Suprapubic skin (tissue), 4 donors: Measurements from ENCODE around the gene TGM1. TPM values are rescaled to one million over a fixed set of nuclear protein-coding genes. Genes with fewer than 3 reads are reported as not detected.

ENCODE experiments used
- DNase-seq, 2 donors: peaks; one replicate each; pipeline ENCODE4 v3.0.0-alpha.2; 2019; ENCODE audit warnings: low spot score in 2 of 2
- H3K27ac ChIP-seq: fragments of 200-600 bp; sonication (generic); one replicate; pipeline ENCODE4 v1.5.1; 2019
- H3K27me3 ChIP-seq: fragments of 200-600 bp; sonication (generic); one replicate; pipeline ENCODE4 v1.5.1; 2019
- H3K36me3 ChIP-seq: fragments of 200-600 bp; sonication (generic); one replicate; pipeline ENCODE4 v1.5.1; 2019
- H3K4me1 ChIP-seq: fragments of 200-600 bp; sonication (generic); one replicate; pipeline ENCODE4 v1.5.1; 2019
- H3K4me3 ChIP-seq: fragments of 200-600 bp; sonication (generic); one replicate; pipeline ENCODE4 v1.5.1; 2019; ENCODE audit warnings: mild to moderate bottlenecking
- H3K9me3 ChIP-seq: fragments of 200-600 bp; sonication (generic); one replicate; pipeline ENCODE4 v1.5.1; 2019
- EP300 ChIP-seq: sonication (generic); formaldehyde crosslinking; IDR thresholded peaks from one replicate; pipeline ENCODE4 v1.6.1; 2017; ENCODE audit warnings: antibody characterized with exemption
- POLR2A ChIP-seq, 2 donors: fragments of 450-650 bp; IDR thresholded peaks; one replicate each; pipeline ENCODE4 v1.6.1; 2017; ENCODE audit warnings: antibody characterized with exemption in 2 of 2, mild to moderate bottlenecking in 2 of 2, moderate library complexity in 2 of 2
- POLR2AphosphoS5 ChIP-seq, 3 donors: sonication (generic); formaldehyde crosslinking; IDR thresholded peaks; one replicate each; pipeline ENCODE4 v1.6.1; 2017; ENCODE audit warnings: antibody characterized with exemption in 3 of 3
- WGBS: methylation state at CpG from one replicate; pipeline ENCODE4 v1.1.5; 2018; 5-methylcytosine and 5-hydroxymethylcytosine counted together
- total RNA-seq, 4 donors: library from RNA; depleted of rRNA; stranded (reverse); fragments of >200 nt; gene quantifications; one replicate each; pipeline ENCODE4 v1.1.0, GENCODE V29; 2016
- TF ChIP-seq, protein P1 (sequence below), 2 donors: fragments of 200-600 bp in 1 of 2; fragments of 450-650 bp in 1 of 2; sonication (generic) in 1 of 2; IDR thresholded peaks; one replicate each; pipeline ENCODE4 v1.5.1; 2016 to 2019; ENCODE audit warnings: antibody characterized with exemption in 2 of 2, mild to moderate bottlenecking in 1 of 2, moderate library complexity in 1 of 2

Gene TGM1
- total RNA-seq, 4 donors from 2014 or later = 127 to 144 (median 130) TPM

DNA sequence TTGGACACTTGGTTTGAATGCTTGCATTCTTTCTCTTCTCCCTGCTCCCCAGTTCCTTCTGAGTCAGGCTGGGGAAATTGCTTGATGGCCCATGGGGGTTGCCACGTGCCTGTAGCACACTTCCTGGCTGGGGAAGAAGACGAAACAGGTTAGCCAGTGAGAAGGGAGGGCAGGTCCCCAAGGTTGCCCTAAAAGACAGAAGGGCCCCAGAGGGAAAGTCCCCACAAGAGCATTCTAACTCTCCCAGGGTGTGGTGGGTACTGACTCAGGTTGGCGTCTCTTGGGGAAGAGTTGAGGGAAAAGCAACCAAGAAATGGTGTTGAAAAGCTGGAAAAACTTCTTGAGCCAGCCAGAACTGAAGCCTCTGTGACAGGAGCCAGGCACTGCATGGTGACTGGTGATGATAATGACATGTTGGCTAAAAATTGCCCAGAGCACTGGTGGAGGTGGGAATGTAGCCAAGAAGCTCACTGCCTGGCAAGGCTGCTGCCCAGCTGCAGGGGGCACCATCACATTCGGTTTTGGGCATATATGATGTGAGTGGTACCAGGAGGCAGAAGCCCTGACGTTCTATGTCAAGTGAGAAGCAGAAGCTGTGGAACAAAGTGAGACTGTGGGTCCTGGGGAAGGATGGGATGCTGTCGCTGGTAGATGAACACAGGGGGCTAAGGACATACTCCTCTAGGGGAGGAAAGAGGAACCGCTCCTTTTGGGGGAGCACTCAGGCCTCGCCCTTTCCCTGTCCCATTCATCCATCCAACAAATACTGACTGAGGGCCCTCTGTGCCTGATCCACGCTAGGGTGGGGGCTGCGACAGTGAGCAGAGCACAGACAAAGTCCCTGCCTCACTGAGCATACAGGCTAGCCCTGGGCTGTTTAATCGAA is 16.6 kb upstream of the TGM1 start:
- no peak for DNase-seq
- Histone ChIP-seq H3K27ac (no peak overlapping the region), H3K9me3 (no peaks in the 10 kb centered on the region), H3K4me3 (no peak overlapping the region), H3K27me3 (no peaks in the 10 kb centered on the region), H3K4me1 (peaks cover 51% of the 10 kb centered on the region), H3K36me3 (no peaks in the 10 kb centered on the region)
- WGBS = 64% methylated on average over 11 of the region's 11 CpGs
- TF ChIP-seq, protein P1, sequence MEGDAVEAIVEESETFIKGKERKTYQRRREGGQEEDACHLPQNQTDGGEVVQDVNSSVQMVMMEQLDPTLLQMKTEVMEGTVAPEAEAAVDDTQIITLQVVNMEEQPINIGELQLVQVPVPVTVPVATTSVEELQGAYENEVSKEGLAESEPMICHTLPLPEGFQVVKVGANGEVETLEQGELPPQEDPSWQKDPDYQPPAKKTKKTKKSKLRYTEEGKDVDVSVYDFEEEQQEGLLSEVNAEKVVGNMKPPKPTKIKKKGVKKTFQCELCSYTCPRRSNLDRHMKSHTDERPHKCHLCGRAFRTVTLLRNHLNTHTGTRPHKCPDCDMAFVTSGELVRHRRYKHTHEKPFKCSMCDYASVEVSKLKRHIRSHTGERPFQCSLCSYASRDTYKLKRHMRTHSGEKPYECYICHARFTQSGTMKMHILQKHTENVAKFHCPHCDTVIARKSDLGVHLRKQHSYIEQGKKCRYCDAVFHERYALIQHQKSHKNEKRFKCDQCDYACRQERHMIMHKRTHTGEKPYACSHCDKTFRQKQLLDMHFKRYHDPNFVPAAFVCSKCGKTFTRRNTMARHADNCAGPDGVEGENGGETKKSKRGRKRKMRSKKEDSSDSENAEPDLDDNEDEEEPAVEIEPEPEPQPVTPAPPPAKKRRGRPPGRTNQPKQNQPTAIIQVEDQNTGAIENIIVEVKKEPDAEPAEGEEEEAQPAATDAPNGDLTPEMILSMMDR (IDR thresholded peaks at IDR 0.05) = peak in 1 of 2 donors; percentile 30
- TF ChIP-seq POLR2A (IDR thresholded peaks at IDR 0.05) = no peak

DNA sequence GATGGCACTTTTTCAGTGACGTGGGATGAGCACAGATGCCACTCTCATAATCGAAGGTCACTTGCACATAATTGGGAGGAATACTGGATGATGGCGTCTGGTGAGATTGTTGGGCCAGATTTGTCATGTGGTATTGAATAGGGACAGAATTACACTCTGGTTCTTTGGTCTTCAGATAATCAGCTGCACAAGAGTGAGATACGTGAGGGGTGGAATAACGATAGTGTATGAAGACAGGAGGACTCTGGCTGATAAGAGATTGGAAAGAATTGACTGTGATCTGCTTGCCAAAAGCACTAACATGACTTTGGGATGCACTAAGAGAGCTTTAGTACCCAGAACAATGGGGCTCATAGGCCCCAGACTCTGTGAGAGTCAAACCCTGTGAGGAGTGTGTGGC is 15.4 kb upstream of the TGM1 start:
- Histone ChIP-seq H3K27ac (no peak overlapping the region), H3K4me1 (peaks cover 57% of the 10 kb centered on the region), H3K36me3 (no peaks in the 10 kb centered on the region), H3K27me3 (no peaks in the 10 kb centered on the region), H3K9me3 (no peaks in the 10 kb centered on the region), H3K4me3 (no peak overlapping the region)
- 92% methylated on average over 5 of the region's 5 CpGs for WGBS
- no peak for DNase-seq
- TF ChIP-seq POLR2AphosphoS5 (IDR thresholded peaks at IDR 0.05) (no peak), POLR2A (IDR thresholded peaks at IDR 0.05) (no peak)

DNA sequence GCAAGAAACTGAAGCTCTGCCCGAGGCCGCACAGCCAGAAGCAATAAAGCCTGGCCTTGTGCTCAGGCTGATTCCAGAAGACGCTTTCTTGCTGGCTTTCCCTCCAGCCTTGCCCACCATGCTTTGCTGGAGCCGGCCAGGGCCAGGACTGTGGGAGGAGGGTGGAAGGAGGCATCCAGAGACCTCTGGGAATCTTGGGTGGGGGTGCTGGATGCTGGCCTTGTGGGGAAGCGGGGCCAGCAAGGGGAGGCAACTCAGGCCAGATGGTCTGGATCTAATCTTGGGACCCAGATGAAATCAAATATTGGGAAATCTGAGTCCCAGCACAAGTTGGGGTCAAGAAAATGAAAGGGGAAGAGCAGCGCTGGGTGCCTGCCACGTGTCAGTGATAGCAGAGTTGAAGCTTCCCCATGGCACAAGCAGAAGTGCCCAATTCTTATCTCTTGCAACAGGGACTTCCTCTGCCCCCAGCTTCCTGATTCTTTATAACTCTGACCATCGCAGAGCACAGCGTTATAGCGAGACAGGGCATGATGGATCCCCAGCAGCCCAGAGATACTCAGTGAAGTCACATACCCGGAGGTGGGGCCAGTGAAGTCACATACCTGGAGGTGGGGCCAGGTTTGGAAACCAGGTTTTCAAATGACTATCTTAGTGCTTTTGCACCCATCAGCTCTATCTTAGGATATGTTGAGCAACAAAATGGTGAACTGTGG is 14.8 kb upstream of the TGM1 start:
- Histone ChIP-seq H3K4me1 (peaks cover 63% of the 10 kb centered on the region), H3K27me3 (no peaks in the 10 kb centered on the region), H3K27ac (peak overlapping the region; percentile 31), H3K4me3 (no peak overlapping the region), H3K9me3 (no peaks in the 10 kb centered on the region), H3K36me3 (no peaks in the 10 kb centered on the region)
- DNase-seq = no peak
- TF ChIP-seq EP300 = no peak
- TF ChIP-seq, protein P1 (IDR thresholded peaks at IDR 0.05) = no peak
- no peak for TF ChIP-seq POLR2AphosphoS5 (IDR thresholded peaks at IDR 0.05)
- WGBS = 67% methylated on average over 11 of the region's 11 CpGs

DNA sequence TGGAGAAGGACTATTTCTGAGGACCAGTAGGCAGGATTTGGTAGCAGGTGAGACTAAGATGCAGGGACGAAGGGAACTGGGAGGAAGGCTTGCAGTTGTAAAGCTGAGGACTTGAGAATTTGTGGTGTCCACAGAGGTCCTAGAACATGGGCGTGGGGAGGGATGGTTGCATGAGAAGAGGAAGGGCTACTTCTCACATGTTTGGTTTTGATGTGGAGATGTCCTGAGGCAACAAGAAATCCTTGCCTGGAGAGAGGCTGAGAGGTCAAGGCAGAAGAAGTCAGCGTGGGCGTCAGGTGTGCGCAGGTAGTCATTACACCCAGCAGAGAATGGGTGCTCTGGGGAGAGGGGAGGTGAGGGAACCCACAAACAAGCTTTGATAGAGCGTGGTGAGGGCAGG is 14.1 kb upstream of the TGM1 start:
- Histone ChIP-seq H3K27me3 (no peaks in the 10 kb centered on the region), H3K27ac (no peak overlapping the region), H3K9me3 (no peaks in the 10 kb centered on the region), H3K4me1 (peaks cover 70% of the 10 kb centered on the region), H3K36me3 (no peaks in the 10 kb centered on the region), H3K4me3 (no peak overlapping the region)
- TF ChIP-seq POLR2AphosphoS5 (IDR thresholded peaks at IDR 0.05) = no peak
- no peak for TF ChIP-seq EP300
- TF ChIP-seq POLR2A (IDR thresholded peaks at IDR 0.05) = no peak
- TF ChIP-seq, protein P1 (IDR thresholded peaks at IDR 0.05) = no peak
- 85% methylated on average over 6 of the region's 6 CpGs for WGBS
- DNase-seq = no peak

DNA sequence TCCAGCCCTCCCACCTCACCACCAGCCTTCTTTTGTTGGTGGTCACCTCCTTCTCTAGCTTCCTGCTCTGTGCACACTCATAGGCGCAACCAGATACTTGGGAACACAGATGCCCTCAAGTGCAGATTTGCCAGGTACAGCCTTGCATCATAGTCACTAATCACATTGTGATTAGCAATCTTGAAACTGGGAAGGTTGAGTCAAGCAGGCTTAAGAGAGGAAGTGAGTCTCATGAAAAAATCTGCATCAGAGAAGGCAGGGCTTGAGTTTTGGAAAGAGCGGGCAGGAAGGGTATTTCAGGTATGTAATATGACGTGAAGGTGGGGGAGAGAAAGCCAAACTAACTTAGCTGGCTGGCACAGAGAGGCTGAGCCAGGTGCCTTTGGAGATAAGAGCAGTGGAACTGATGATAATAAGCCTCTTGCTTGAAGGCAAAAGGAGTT is 11.1 kb upstream of the TGM1 start:
- TF ChIP-seq POLR2AphosphoS5 (IDR thresholded peaks at IDR 0.05) (peak in 1 of 3 donors; percentile 56), POLR2A (IDR thresholded peaks at IDR 0.05) (no peak)
- no peaks in the 10 kb centered on the region for H3K27me3 ChIP-seq
- DNase-seq = no peak
- WGBS = 49% methylated on average over 3 of the region's 3 CpGs
- H3K27ac ChIP-seq = peak overlapping the region; percentile 68
- peaks cover 60% of the 10 kb centered on the region for H3K4me1 ChIP-seq
- H3K36me3 ChIP-seq = peaks cover 6% of the 10 kb centered on the region
- H3K9me3 ChIP-seq = no peaks in the 10 kb centered on the region
- H3K4me3 ChIP-seq = no peak overlapping the region

DNA sequence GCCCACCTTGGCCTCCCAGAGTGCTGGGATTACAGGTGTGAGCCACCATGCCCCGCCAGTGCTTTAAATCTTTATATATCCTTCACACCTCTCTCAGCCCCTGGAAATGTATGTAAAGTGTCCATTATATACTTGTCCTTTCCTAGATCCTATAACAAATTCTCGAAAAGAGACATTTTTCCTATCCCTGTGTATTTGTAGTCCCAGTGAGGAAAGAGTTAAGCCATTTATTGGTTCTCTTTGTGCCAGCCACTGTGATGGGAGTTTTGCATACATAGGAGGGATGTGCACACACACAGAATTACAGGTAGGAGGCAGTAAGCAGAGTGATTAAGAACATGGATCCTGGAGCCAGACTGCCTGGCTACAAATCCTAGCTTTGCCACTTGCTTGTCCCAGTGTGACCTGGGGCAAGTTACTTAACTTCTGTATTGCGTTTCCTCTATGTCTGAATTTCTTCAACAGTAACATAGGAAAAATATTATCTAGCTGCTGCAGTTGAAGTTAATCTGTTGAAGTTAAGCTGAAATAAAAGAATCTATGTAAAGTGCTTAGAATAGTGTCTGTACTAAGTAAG is 10.5 kb upstream of the TGM1 start:
- DNase-seq = no peak
- peaks cover 12% of the 10 kb centered on the region for H3K36me3 ChIP-seq
- no peaks in the 10 kb centered on the region for H3K27me3 ChIP-seq
- H3K4me3 ChIP-seq = no peak overlapping the region
- peaks cover 54% of the 10 kb centered on the region for H3K4me1 ChIP-seq
- TF ChIP-seq, protein P1 (IDR thresholded peaks at IDR 0.05) = no peak
- 44% methylated on average over 3 of the region's 3 CpGs for WGBS
- H3K27ac ChIP-seq = peak overlapping the region; percentile 68
- no peaks in the 10 kb centered on the region for H3K9me3 ChIP-seq
